SU-DHL-6 (cell line): ENCODE measurements around the gene ATRNL1.

Source experiments
- H2AFZ ChIP-seq: fragments of 200-600 bp; sonication (generic); 2 replicates; pipeline ENCODE4 v1.6.1; 2014; ENCODE audit warnings: low read depth, mild to moderate bottlenecking, moderate library complexity, mixed read lengths, antibody characterized with exemption, low read length; ENCODE audit not compliant: severe bottlenecking
- H3F3A ChIP-seq: fragments of 200-600 bp; shearing (Covaris generic); 2 replicates; pipeline ENCODE4 v1.6.0; 2016; ENCODE audit warnings: antibody characterized with exemption, mild to moderate bottlenecking; ENCODE audit not compliant: insufficient read depth
- H3K27ac ChIP-seq: fragments of 200-600 bp; sonication (generic); 2 replicates; pipeline ENCODE4 v1.5.1; 2016; ENCODE audit warnings: low read depth, mild to moderate bottlenecking, low read length, moderate library complexity, mixed read lengths
- H3K27me3 ChIP-seq: fragments of 200-600 bp; sonication (generic), shearing (Covaris generic); 2 replicates; pipeline ENCODE4 v1.6.0; 2014; ENCODE audit warnings: mild to moderate bottlenecking, low read length
- H3K36me3 ChIP-seq: fragments of 200-600 bp; sonication (generic); 2 replicates; pipeline ENCODE4 v1.6.1; 2014; ENCODE audit warnings: mild to moderate bottlenecking, low read length, mixed read lengths
- H3K4me2 ChIP-seq: fragments of 300-600, 200-600 bp; shearing (Covaris generic), sonication (generic); 2 replicates; pipeline ENCODE4 v1.6.0; 2014; ENCODE audit warnings: low read length, low read depth, mild to moderate bottlenecking; ENCODE audit not compliant: poor library complexity, severe bottlenecking
- H3K4me3 ChIP-seq: fragments of 200-600 bp; sonication (generic); 2 replicates; pipeline ENCODE4 v1.5.1; 2014; ENCODE audit warnings: antibody characterized with exemption, low read length, mild to moderate bottlenecking, mixed read lengths; ENCODE audit not compliant: insufficient read depth, poor library complexity, severe bottlenecking
- H3K79me2 ChIP-seq: fragments of 200-600 bp; sonication (generic); 2 replicates; pipeline ENCODE4 v1.6.1; 2014; ENCODE audit warnings: mild to moderate bottlenecking, low read length, moderate library complexity; ENCODE audit not compliant: insufficient read depth
- H3K9ac ChIP-seq: fragments of 200-600 bp; sonication (generic); 2 replicates; pipeline ENCODE4 v1.7.0; 2014; ENCODE audit warnings: mild to moderate bottlenecking, low read length
- H3K9me2 ChIP-seq: fragments of 200-600 bp; sonication (generic); replicated peaks from 2 replicates; pipeline ENCODE4 v1.6.1; 2014; ENCODE audit warnings: low read length; ENCODE audit not compliant: insufficient read depth
- H3K9me3 ChIP-seq: fragments of 200-600 bp; sonication (generic); 2 replicates; pipeline ENCODE4 v1.6.1; 2014; ENCODE audit warnings: low read length, mixed read lengths; ENCODE audit not compliant: insufficient read depth
- H4K20me1 ChIP-seq: fragments of 200-600 bp; sonication (generic); 2 replicates; pipeline ENCODE4 v1.6.1; 2014; ENCODE audit warnings: low read depth, mild to moderate bottlenecking, antibody characterized with exemption, low read length, moderate library complexity, mixed read lengths
- CTCF ChIP-seq: fragments of 200-600 bp; sonication (generic); IDR thresholded peaks from one replicate; pipeline ENCODE4 v1.5.1; 2017; ENCODE audit warnings: antibody characterized with exemption, mild to moderate bottlenecking, low read length, moderate library complexity; ENCODE audit not compliant: insufficient read depth, poor library complexity, severe bottlenecking
- EZH2phosphoT487 ChIP-seq: fragments of 200-600 bp; sonication (generic), shearing (Covaris generic); conservative IDR thresholded peaks from 2 replicates; pipeline ENCODE4 v1.6.1; 2018; ENCODE audit warnings: mild to moderate bottlenecking, antibody characterized with exemption, low read length, moderate library complexity, mixed read lengths

Gene ATRNL1

GRCh38 chr10:115857856-115858255, 764.7 kb downstream of the ATRNL1 start:
- Histone ChIP-seq H3F3A (no peaks in the 10 kb centered on the region), H3K9me3 (no peaks in the 10 kb centered on the region), H3K27ac (no peak overlapping the region), H3K79me2 (no peaks in the 10 kb centered on the region), H3K36me3 (no peaks in the 10 kb centered on the region), H3K9me2 (no peaks in the 10 kb centered on the region), H4K20me1 (no peaks in the 10 kb centered on the region), H3K4me2 (no peak overlapping the region), H3K9ac (no peak overlapping the region), H2AFZ (no peak overlapping the region), H3K27me3 (no peaks in the 10 kb centered on the region), H3K4me3 (no peak overlapping the region)
- TF ChIP-seq CTCF (no peak), EZH2phosphoT487 (no peak)

GRCh38 chr10:115860182-115861107, 767.3 kb downstream of the ATRNL1 start:
- no peaks in the 10 kb centered on the region for H3K79me2 ChIP-seq
- H3K9me3 ChIP-seq: no peaks in the 10 kb centered on the region
- H3K36me3 ChIP-seq: no peaks in the 10 kb centered on the region
- no peak overlapping the region for H3K9ac ChIP-seq
- no peak for TF ChIP-seq EZH2phosphoT487
- TF ChIP-seq CTCF: no peak
- H3K27ac ChIP-seq: no peak overlapping the region
- no peak overlapping the region for H2AFZ ChIP-seq
- H4K20me1 ChIP-seq: no peaks in the 10 kb centered on the region
- no peaks in the 10 kb centered on the region for H3K27me3 ChIP-seq
- H3K4me3 ChIP-seq: no peak overlapping the region
- no peak overlapping the region for H3K4me2 ChIP-seq
- H3K9me2 ChIP-seq: no peaks in the 10 kb centered on the region; the same call in 1 of the 2 replicates
- no peaks in the 10 kb centered on the region for H3F3A ChIP-seq

DNA sequence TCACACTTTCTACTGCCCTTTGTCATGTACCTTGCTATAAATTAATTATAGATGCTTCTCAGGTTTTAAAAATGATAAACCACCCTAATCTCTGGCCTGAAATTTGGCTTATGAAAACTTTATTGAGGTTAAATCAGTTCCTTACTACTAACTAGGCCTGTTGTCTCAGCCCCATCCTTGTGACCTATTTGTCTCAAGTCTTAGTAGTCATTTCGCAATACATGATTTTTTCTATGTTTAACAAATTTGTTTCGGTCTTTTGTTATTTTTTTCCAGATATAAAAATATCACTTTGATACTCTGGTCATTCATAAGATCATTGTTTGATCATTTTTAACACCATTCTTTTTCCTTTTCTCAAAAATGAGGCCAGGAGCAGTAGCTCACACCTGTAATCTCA, 768.3 kb downstream of the ATRNL1 start:
- Histone ChIP-seq H3K9me2 (no peaks in the 10 kb centered on the region; the same call in 1 of the 2 replicates), H3K27ac (no peak overlapping the region), H3K9ac (no peak overlapping the region), H3K36me3 (no peaks in the 10 kb centered on the region), H3F3A (no peaks in the 10 kb centered on the region), H3K9me3 (no peaks in the 10 kb centered on the region), H3K79me2 (no peaks in the 10 kb centered on the region), H2AFZ (no peak overlapping the region), H3K4me3 (no peak overlapping the region), H3K4me2 (no peak overlapping the region), H4K20me1 (no peaks in the 10 kb centered on the region), H3K27me3 (no peaks in the 10 kb centered on the region)
- TF ChIP-seq CTCF: no peak
- no peak for TF ChIP-seq EZH2phosphoT487
